GM12891 (cell line): ENCODE results near the gene TNFRSF6B.
"Not testable (repeated sequence)": the region's sequence is repeated elsewhere in the genome, so short reads cannot be mapped to it uniquely, and the experiment has no call there.

ENCODE experiments used
- DNase-seq: peaks from one replicate; pipeline ENCODE4 v3.0.0; 2011; ENCODE audit warnings: low spot score; ENCODE audit not compliant: insufficient read length
- FAIRE-seq: peaks from 2 replicates; lab custom pipeline; 2011; peaks lifted over from hg19 to GRCh38; lab: Jason Lieb, UNC
- PAX5 ChIP-seq: IDR thresholded peaks from 2 replicates; pipeline ENCODE4 v1.6.1; 2011; ENCODE audit warnings: low read length, moderate library complexity, mild to moderate bottlenecking; ENCODE audit not compliant: insufficient read depth, severe bottlenecking
- POLR2A ChIP-seq: IDR thresholded peaks from 2 replicates; pipeline ENCODE4 v1.6.1; 2011; ENCODE audit warnings: low read depth, low read length, control low read depth
- POLR2AphosphoS5 ChIP-seq: IDR thresholded peaks from 2 replicates; pipeline ENCODE4 v1.6.1; 2011; ENCODE audit warnings: low read depth, low read length, control low read depth
- POU2F2 ChIP-seq: IDR thresholded peaks from 2 replicates; pipeline ENCODE4 v1.6.1; 2011; ENCODE audit warnings: low read depth, mild to moderate bottlenecking, control low read depth, low read length, moderate library complexity
- SPI1 ChIP-seq: IDR thresholded peaks from 2 replicates; pipeline ENCODE4 v1.6.1; 2011; ENCODE audit warnings: low read depth, low read length, control low read depth
- TAF1 ChIP-seq: IDR thresholded peaks from 2 replicates; pipeline ENCODE4 v1.6.1; 2011; ENCODE audit warnings: low read depth, low read length, control low read depth

TNFRSF6B gene

GRCh38 chr20:63655249-63655648 is 41.2 kb upstream of the TNFRSF6B start:
- no peak for DNase-seq
- TF ChIP-seq POU2F2 (no peak), SPI1 (no peak), PAX5 (no peak), POLR2AphosphoS5 (no peak), POLR2A (no peak), TAF1 (no peak)
- FAIRE-seq = no peak

- no peak for TF ChIP-seq SPI1
- TF ChIP-seq PAX5 = no peak
- TF ChIP-seq TAF1 = no peak
- no peak for TF ChIP-seq POLR2AphosphoS5
- TF ChIP-seq POLR2A = no peak
- no peak for TF ChIP-seq POU2F2
- DNase-seq (no peak), FAIRE-seq (no peak)
Observed at GRCh38 chr20:63656451-63656850, 40.0 kb upstream of the TNFRSF6B start.

DNA sequence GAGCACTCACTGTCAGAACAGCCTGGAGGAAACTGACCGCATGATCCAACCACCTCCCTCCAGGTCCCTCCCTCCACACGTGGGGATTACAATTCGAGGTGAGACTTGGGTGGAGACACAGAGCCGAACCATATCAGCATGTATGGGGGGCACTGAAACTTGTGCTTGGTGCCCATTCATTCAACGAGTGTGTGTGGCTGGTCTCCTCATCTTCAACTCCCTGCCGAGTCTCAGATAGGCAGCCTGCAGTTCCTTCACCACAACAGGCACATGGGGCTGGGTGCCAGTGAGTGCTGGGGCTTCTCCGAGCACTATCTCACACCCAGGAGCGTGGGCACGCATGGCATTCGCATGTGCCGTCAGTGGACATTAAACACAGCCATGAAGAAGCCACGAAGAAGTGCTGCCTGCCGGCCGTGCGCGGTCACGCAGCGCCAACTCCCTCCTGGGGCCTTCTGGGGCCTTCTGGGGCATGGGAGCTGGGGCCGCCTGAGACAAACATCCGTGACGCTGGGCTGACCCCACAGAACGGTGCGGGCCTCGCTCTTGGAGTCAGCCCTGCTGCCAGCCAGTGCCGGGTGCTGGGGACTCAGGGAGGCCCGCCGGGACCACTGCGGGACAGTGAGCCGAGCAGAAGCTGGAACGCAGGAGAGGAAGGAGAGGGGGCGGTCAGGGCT is 39.1 kb upstream of the TNFRSF6B start:
- DNase-seq (no peak), FAIRE-seq (no peak)
- TF ChIP-seq POU2F2 = no peak
- TF ChIP-seq SPI1 = no peak
- TF ChIP-seq POLR2AphosphoS5 = no peak
- no peak for TF ChIP-seq TAF1
- no peak for TF ChIP-seq PAX5
- no peak for TF ChIP-seq POLR2A

DNA sequence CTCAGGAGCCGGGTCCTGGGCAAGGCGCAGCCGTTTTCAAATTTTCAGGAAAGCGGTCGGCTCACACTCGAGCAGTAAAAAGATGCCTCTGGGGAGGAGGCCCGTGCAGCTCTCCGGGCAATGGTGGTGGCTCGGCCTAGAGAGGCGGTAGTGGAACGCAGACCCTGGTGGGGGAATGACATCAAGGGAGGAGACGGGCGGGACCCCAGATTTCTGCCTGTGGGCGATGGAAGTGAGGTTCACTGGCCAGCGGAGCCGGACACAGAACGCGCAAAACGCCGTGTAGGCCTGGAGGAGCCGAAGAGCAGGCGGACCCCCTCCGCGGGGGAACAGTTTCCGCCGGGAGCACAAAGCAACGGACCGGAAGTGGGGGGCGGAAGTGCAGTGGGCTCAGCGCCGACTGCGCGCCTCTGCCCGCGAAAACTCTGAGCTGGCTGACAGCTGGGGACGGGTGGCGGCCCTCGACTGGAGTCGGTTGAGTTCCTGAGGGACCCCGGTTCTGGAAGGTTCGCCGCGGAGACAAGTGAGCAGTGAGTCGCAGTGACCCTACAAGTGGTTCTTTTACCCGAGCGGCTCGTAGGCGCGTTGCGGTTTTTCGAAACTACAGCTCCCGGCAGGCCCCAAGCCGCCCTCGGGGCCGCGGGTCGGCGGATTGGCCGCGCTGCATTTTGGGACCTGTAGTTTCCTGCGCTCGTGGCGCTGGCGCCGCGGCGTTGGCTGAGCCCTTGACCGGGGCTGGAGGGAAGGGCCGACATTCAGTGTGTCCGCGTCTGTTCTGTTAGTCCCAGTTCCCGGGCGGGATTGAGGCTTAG is 38.3 kb upstream of the TNFRSF6B start, which contains the start of gene RTEL1:
Gene RTEL1, plus strand, starts transcription at position 376 of the 812 bp plus-strand sequence. CDS start 1,091 bp downstream, outside the sequence.
- FAIRE-seq = peak; percentile 93

DNA sequence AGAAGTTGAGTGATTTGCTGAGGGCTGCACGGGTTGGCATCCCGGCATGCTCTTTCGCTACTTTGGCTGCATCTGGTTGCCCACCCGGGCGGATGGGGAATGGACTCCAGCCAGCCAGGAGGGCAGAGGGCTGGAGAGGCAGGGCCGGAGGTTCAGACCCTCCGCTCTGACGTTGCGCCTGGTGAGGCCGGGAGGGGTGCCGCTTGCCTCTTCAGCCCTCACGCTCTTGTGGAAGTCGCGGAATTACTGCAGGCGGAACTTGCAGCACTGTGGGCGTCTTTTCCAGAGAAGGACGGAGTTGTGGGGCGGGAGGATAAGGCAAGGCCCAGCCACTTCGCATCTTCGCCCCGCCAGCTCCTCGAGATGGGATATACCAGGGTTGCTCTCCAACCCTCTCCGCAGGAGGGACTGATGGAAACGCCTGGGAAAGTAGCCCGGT is 37.7 kb upstream of the TNFRSF6B start:
- DNase-seq = no peak
- TF ChIP-seq POU2F2 (no peak), POLR2AphosphoS5 (no peak), POLR2A (no peak), PAX5 (no peak), SPI1 (no peak), TAF1 (no peak)
- FAIRE-seq = no peak

More for the DNA sequence above, 38.3 kb upstream of the TNFRSF6B start, which contains the start of gene RTEL1:
- TF ChIP-seq PAX5 (no peak), TAF1 (peak; percentile 91), SPI1 (peak; percentile 25; the same call in 1 of the 2 replicates), POU2F2 (peak; percentile 62; the same call in 1 of the 2 replicates), POLR2AphosphoS5 (peak; percentile 59; the same call in 1 of the 2 replicates), POLR2A (peak; percentile 54)
- peak; percentile 100 for DNase-seq

DNA sequence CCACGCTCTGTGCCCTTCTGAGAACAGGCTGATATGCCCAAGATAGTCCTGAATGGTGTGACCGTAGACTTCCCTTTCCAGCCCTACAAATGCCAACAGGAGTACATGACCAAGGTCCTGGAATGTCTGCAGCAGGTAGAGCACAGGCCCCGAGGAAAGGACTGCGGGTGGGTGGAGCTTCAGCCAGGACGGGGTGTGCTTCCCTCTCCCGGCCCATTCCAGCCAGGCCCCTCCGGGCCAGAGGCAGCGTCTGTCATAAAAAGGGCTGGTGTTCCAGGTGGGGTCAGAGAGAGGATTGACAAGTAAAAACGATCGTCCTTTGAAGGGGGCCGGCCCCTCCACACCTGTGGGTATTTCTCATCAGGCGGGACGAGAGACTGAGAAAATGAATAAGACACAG is 37.1 kb upstream of the TNFRSF6B start:
- TF ChIP-seq TAF1 = no peak
- TF ChIP-seq POLR2A = no peak
- TF ChIP-seq POLR2AphosphoS5 = no peak
- TF ChIP-seq PAX5 = no peak
- no peak for TF ChIP-seq POU2F2
- TF ChIP-seq SPI1 = no peak
- no peak for FAIRE-seq
- no peak for DNase-seq

GRCh38 chr20:63660174-63660573 is 36.3 kb upstream of the TNFRSF6B start:
- not testable (repeated sequence) for DNase-seq, FAIRE-seq

GRCh38 chr20:63660622-63661021 is 35.8 kb upstream of the TNFRSF6B start:
- no peak for FAIRE-seq
- no peak for TF ChIP-seq PAX5
- no peak for TF ChIP-seq TAF1
- no peak for TF ChIP-seq POU2F2
- no peak for TF ChIP-seq SPI1
- no peak for TF ChIP-seq POLR2AphosphoS5
- no peak for TF ChIP-seq POLR2A
- DNase-seq = no peak

GRCh38 chr20:63661108-63661507 is 35.3 kb upstream of the TNFRSF6B start:
- FAIRE-seq (no peak), DNase-seq (no peak)
- TF ChIP-seq TAF1 (no peak), POLR2A (no peak)
